RWPE2 (cell line): Measurements from ENCODE around the gene TSTD2.

Source experiments
- ATAC-seq: fragments of 200-7000 bp; cut with Tn5 transposase; 3 replicates; pipeline ENCODE4 v1.9.1; 2021; ENCODE audit warnings: low read depth
- DNase-seq: peaks from one replicate; pipeline ENCODE4 v3.0.0-alpha.2; 2020; ENCODE audit warnings: low spot score
- H3K27ac ChIP-seq: fragments of 450-650 bp; 2 replicates; pipeline ENCODE4 v1.5.1; 2017; ENCODE audit warnings: mild to moderate bottlenecking; ENCODE audit not compliant: poor library complexity, severe bottlenecking
- H3K27me3 ChIP-seq: fragments of 250-450 bp; sonication (Bioruptor Pico); 2 replicates; pipeline ENCODE4 v1.5.1; 2021; ENCODE audit warnings: mild to moderate bottlenecking, moderate library complexity; ENCODE audit not compliant: insufficient read depth, poor library complexity, severe bottlenecking
- H3K36me3 ChIP-seq: fragments of 250-450 bp; sonication (Bioruptor Pico); 2 replicates; pipeline ENCODE4 v1.5.1; 2020; ENCODE audit warnings: low read depth, mild to moderate bottlenecking, moderate library complexity
- H3K4me1 ChIP-seq: fragments of 250-450 bp; sonication (Bioruptor Pico); 2 replicates; pipeline ENCODE4 v1.5.1; 2021; ENCODE audit warnings: mild to moderate bottlenecking, moderate library complexity; ENCODE audit not compliant: insufficient read depth, poor library complexity, severe bottlenecking
- H3K4me3 ChIP-seq: fragments of 250-450 bp; sonication (Bioruptor Pico); 2 replicates; pipeline ENCODE4 v1.5.1; 2021; ENCODE audit warnings: mild to moderate bottlenecking, moderate library complexity; ENCODE audit not compliant: severe bottlenecking
- H3K9me3 ChIP-seq: fragments of 250-450 bp; sonication (Bioruptor Pico); 2 replicates; pipeline ENCODE4 v1.5.1; 2021; ENCODE audit warnings: mild to moderate bottlenecking, moderate library complexity; ENCODE audit not compliant: severe bottlenecking
- TF ChIP-seq, protein P1 (sequence below): fragments of 450-650 bp; IDR thresholded peaks from one replicate; pipeline ENCODE4 v1.5.1; 2017; ENCODE audit warnings: mild to moderate bottlenecking, moderate library complexity; ENCODE audit not compliant: poor library complexity, severe bottlenecking

TSTD2 gene

DNA sequence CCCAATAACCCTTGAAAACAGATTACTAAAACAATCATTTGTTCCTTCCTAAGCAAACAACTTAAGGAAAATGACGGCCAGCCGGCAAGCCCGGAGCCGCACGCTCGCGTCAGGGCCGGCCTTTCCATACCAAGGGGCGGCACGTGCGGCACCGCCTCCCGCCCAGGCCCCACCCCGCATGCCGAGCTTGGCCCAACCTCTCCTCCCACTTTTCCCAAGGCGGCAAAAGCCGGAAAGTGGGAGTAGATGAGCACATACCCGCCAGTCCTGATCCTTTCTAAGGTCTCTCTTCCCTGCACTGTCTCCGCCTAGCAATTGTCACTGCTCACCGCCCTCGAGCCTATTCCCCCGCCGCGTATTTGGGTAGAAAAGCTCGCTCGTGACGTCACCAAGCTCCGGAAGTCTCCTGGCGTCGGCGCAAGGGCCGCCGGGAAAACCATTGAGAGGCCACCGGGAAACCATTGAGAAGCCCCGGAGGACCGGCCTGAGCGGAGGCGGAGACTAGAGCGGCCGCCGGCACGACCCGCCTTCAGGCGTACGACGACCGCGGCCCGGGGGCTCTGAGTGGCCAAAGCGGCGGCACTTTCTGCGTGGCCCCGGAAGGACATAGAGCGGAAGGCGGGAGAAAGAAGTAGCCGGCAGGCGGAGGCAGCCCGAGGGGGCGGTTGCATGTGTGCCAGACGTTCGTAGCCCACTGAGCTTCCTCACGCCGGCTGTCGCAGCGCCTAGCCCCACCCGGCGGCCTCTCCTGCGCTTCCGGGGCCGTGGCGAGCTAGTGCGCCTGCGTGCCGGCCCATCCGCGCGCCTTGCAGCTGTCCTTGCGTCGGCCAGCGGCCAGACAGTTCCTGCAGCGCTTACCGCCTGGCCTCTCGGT, at the start of gene TSTD2, which contains the start of gene NCBP1:
TSS of gene TSTD2 (minus strand) at position 384 of the 874 bp plus-strand sequence. CDS start 5,806 bp downstream, outside the sequence.
TSS of gene NCBP1 (plus strand) at position 837 of the 874 bp plus-strand sequence. CDS start 61 bp downstream, outside the sequence.
- TF ChIP-seq, protein P1, sequence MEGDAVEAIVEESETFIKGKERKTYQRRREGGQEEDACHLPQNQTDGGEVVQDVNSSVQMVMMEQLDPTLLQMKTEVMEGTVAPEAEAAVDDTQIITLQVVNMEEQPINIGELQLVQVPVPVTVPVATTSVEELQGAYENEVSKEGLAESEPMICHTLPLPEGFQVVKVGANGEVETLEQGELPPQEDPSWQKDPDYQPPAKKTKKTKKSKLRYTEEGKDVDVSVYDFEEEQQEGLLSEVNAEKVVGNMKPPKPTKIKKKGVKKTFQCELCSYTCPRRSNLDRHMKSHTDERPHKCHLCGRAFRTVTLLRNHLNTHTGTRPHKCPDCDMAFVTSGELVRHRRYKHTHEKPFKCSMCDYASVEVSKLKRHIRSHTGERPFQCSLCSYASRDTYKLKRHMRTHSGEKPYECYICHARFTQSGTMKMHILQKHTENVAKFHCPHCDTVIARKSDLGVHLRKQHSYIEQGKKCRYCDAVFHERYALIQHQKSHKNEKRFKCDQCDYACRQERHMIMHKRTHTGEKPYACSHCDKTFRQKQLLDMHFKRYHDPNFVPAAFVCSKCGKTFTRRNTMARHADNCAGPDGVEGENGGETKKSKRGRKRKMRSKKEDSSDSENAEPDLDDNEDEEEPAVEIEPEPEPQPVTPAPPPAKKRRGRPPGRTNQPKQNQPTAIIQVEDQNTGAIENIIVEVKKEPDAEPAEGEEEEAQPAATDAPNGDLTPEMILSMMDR: no peak
- peak within 1 kb of the TSS; percentile 91 for H3K27ac ChIP-seq
- ATAC-seq (peak; percentile 94), DNase-seq (peak; percentile 98)
- H3K9me3 ChIP-seq: no peaks in the 10 kb centered on the region
- H3K4me1 ChIP-seq: peaks cover 17% of the 10 kb centered on the region
- peak within 1 kb of the TSS; percentile 90 for H3K4me3 ChIP-seq
- no peaks in the 10 kb centered on the region for H3K27me3 ChIP-seq
- peaks cover 24% of the 10 kb centered on the region for H3K36me3 ChIP-seq

DNA sequence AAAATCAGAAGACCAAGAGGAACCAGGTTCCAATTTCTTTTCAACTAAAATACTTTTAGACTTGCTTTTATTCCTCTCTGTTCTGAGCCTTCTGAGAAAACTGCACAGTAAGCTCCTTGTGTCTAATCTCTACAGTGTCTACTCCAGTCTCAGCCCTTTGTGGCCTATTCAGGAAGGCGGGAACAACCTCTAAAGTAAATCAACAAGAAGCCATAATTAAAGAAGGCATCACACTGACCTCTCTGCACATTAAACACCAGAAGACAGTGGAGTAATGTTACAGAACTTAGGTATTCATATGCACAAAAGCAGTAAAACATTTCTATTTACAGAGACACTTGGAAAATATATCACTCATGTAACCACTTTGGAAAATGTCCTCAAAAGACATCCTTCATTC, 49.1 kb upstream of the TSTD2 start:
- H3K4me1 ChIP-seq: peaks cover 3% of the 10 kb centered on the region
- TF ChIP-seq, protein P1: no peak
- no peaks in the 10 kb centered on the region for H3K27me3 ChIP-seq
- DNase-seq: no peak
- H3K9me3 ChIP-seq: no peaks in the 10 kb centered on the region
- peaks cover 98% of the 10 kb centered on the region for H3K36me3 ChIP-seq
- no peak overlapping the region for H3K4me3 ChIP-seq
- no peak for ATAC-seq
- H3K27ac ChIP-seq: no peak overlapping the region

DNA sequence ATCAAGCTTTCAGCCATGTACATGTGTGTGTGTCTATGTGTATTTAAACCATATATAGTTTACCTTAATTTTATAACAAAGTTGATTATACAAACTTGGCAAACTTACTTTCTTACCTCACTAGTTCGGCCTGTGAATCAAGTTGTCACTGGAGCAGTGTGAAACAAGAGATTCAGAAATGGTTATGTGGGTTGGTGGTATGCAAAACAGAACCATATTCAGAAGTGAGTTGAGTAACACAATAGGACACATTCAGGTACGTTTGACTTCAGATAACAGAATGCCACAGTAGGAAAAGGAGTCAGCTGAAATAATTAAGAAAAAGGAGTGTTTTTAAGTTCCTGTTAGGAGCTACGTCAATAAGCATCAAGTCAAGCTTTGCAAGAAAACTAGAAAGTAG, 42.5 kb upstream of the TSTD2 start:
- H3K27ac ChIP-seq: no peak overlapping the region
- no peaks in the 10 kb centered on the region for H3K27me3 ChIP-seq
- H3K36me3 ChIP-seq: peaks cover 98% of the 10 kb centered on the region
- TF ChIP-seq, protein P1: no peak
- DNase-seq (no peak), ATAC-seq (no peak)
- no peaks in the 10 kb centered on the region for H3K9me3 ChIP-seq
- no peak overlapping the region for H3K4me3 ChIP-seq
- H3K4me1 ChIP-seq: no peaks in the 10 kb centered on the region

DNA sequence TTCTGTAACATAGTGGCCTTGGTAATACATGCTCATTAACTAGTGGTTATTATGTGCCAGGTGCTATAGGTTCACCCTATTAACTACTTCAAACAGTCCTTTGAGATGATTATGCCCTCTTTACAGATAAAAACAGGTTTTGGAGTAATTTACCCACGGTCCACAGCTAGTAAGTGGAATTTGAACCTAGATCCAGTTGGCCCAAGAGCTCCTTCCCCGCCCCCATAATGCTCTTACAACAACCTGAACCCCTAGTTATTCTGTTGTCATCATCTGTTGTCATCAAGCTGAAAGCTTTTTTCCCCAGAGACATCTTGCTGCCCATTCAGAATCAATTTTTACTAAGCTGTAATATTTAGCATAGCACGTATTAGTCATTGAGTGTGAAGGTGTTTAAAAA, 40.8 kb upstream of the TSTD2 start:
- Histone ChIP-seq H3K4me3 (no peak overlapping the region), H3K4me1 (no peaks in the 10 kb centered on the region), H3K9me3 (no peaks in the 10 kb centered on the region), H3K27me3 (no peaks in the 10 kb centered on the region), H3K36me3 (peaks cover 99% of the 10 kb centered on the region), H3K27ac (no peak overlapping the region)
- DNase-seq: no peak
- ATAC-seq: no peak
- TF ChIP-seq, protein P1: no peak

DNA sequence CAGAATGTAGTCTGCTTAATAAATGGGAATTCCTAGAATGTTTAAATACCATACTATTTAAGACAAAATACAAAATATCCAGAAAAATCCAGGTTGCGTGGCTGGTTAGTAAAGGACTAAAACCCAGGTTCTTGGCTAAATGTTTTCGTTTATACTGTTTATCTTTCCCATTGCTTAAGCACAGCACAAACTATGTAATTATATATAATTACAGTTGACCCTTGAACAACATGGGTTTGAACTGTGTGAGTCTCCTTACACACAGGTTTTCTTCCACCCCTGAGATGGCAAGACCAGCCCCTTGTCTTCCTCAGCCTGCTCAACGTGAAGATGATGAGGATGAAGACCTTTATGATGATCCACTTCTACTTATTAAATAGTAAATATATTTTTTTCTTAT, 39.2 kb upstream of the TSTD2 start:
- Histone ChIP-seq H3K4me3 (no peak overlapping the region), H3K36me3 (peaks cover 99% of the 10 kb centered on the region), H3K4me1 (no peaks in the 10 kb centered on the region), H3K27ac (no peak overlapping the region), H3K9me3 (no peaks in the 10 kb centered on the region), H3K27me3 (no peaks in the 10 kb centered on the region)
- no peak for ATAC-seq
- TF ChIP-seq, protein P1: no peak
- DNase-seq: no peak
